ENCODE data around the gene KCNIP4. TPM values are rescaled to one million over a fixed set of nuclear protein-coding genes. Genes with fewer than 3 reads are reported as not detected.
"Not testable (repeated sequence)": the region's sequence is repeated elsewhere in the genome, so short reads cannot be mapped to it uniquely, and the experiment has no call there.

The KCNIP4 gene
- total RNA-seq, 1 experiment from 2014 or later: not detected

GRCh38 chr4:20752641-20753040, 1195.9 kb downstream of the KCNIP4 start:
- Histone ChIP-seq H3K4me1 (replicated peaks; ENCODE audit: insufficient read depth) (no peaks in the 10 kb centered on the region), H3K9me3 (ENCODE audit: insufficient read depth, low read depth) (no peaks in the 10 kb centered on the region), H3K4me2 (no peak overlapping the region), H4K20me1 (ENCODE audit: insufficient read depth) (no peaks in the 10 kb centered on the region), H3K4me3 (no peak overlapping the region), H3K27me3 (ENCODE audit: insufficient read depth, low read depth) (no peaks in the 10 kb centered on the region), H3K27ac (no peak overlapping the region), H3K79me2 (ENCODE audit: low read depth) (no peaks in the 10 kb centered on the region), H3F3A (ENCODE audit: insufficient read depth, low read depth) (no peaks in the 10 kb centered on the region), H3K9me2 (ENCODE audit: insufficient read depth) (no peaks in the 10 kb centered on the region), H3K36me3 (ENCODE audit: low read depth) (no peaks in the 10 kb centered on the region), H2AFZ (no peak overlapping the region)
- CTCF ChIA-PET: no interaction called here
- DNase-seq: no peak
- TF ChIP-seq EZH2 (IDR thresholded peaks at IDR 0.05; ENCODE audit: low read depth) (no peak), CTCF (conservative IDR thresholded peaks at IDR 0.05) (no peak)
- POLR2A ChIA-PET (ENCODE audit: unreplicated experiment): no interaction called here
- BruUV-seq (replicated peaks): no TSS peak
- intact Hi-C loops (cut with micrococcal nuclease; ENCODE audit: unreplicated experiment): no loop called here

- H3K27ac ChIP-seq; H3K27me3 ChIP-seq (ENCODE audit: insufficient read depth, low read depth); H3K9me2 ChIP-seq (ENCODE audit: insufficient read depth); H4K20me1 ChIP-seq (ENCODE audit: insufficient read depth); H3K4me1 ChIP-seq (replicated peaks; ENCODE audit: insufficient read depth); DNase-seq; H2AFZ ChIP-seq; H3K4me2 ChIP-seq; H3F3A ChIP-seq (ENCODE audit: insufficient read depth, low read depth); intact Hi-C loops (cut with micrococcal nuclease; ENCODE audit: unreplicated experiment); H3K4me3 ChIP-seq; H3K9me3 ChIP-seq (ENCODE audit: insufficient read depth, low read depth); POLR2A ChIA-PET (ENCODE audit: unreplicated experiment); CTCF ChIA-PET; BruUV-seq (replicated peaks); H3K36me3 ChIP-seq (ENCODE audit: low read depth); H3K79me2 ChIP-seq (ENCODE audit: low read depth): not testable (repeated sequence)
These were observed 1202.6 kb downstream of the KCNIP4 start for GRCh38 chr4:20746000-20746399.

DNA sequence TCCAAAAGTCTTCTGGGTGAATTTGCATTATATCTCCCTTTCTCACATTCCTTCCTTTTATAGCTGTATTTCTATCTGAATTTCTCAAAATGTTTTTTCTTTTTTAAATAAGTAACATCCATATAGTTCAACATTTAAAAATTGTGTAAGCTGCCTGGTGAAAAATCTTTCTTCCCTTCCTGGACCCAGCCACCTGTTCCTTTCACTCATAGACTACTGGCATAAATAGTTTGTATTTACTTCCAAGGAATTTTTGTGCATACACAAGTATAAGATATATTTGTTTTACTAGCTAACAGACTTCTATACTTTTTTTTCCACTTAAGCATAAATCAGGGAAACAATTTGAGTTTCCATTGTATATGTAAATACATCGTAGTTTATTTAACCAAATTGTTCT, 1212.6 kb downstream of the KCNIP4 start:
- Histone ChIP-seq H3K27ac (no peak overlapping the region), H3K4me3 (no peak overlapping the region), H3K9me3 (ENCODE audit: insufficient read depth, low read depth) (peaks cover 18% of the 10 kb centered on the region; the same call in 1 of the 2 replicates), H4K20me1 (ENCODE audit: insufficient read depth) (no peaks in the 10 kb centered on the region), H3K27me3 (ENCODE audit: insufficient read depth, low read depth) (no peaks in the 10 kb centered on the region), H3K4me1 (replicated peaks; ENCODE audit: insufficient read depth) (no peaks in the 10 kb centered on the region), H3K36me3 (ENCODE audit: low read depth) (peaks cover 18% of the 10 kb centered on the region; the same call in 1 of the 2 replicates), H2AFZ (no peak overlapping the region), H3K79me2 (ENCODE audit: low read depth) (no peaks in the 10 kb centered on the region), H3K9me2 (ENCODE audit: insufficient read depth) (no peaks in the 10 kb centered on the region), H3K4me2 (no peak overlapping the region), H3F3A (ENCODE audit: insufficient read depth, low read depth) (no peaks in the 10 kb centered on the region)
- no TSS peak for BruUV-seq (replicated peaks)
- DNase-seq: no peak
- intact Hi-C loops (cut with micrococcal nuclease; ENCODE audit: unreplicated experiment): no loop called here
- ChIA-PET CTCF (no interaction called here), POLR2A (ENCODE audit: unreplicated experiment) (no interaction called here)
- TF ChIP-seq CTCF (conservative IDR thresholded peaks at IDR 0.05) (no peak), EZH2 (IDR thresholded peaks at IDR 0.05; ENCODE audit: low read depth) (no peak)

- BruUV-seq (replicated peaks): no TSS peak
- DNase-seq: no peak
- Histone ChIP-seq H3K4me3 (no peak overlapping the region), H2AFZ (no peak overlapping the region), H3F3A (ENCODE audit: insufficient read depth, low read depth) (no peaks in the 10 kb centered on the region), H3K36me3 (ENCODE audit: low read depth) (0 out of 2 replicates have a peak, but pooled peaks cover 3% of the 10 kb centered on the region), H4K20me1 (ENCODE audit: insufficient read depth) (no peaks in the 10 kb centered on the region), H3K27me3 (ENCODE audit: insufficient read depth, low read depth) (no peaks in the 10 kb centered on the region), H3K4me2 (no peak overlapping the region), H3K79me2 (ENCODE audit: low read depth) (no peaks in the 10 kb centered on the region), H3K9me2 (ENCODE audit: insufficient read depth) (no peaks in the 10 kb centered on the region), H3K27ac (no peak overlapping the region), H3K9me3 (ENCODE audit: insufficient read depth, low read depth) (no peaks in the 10 kb centered on the region), H3K4me1 (replicated peaks; ENCODE audit: insufficient read depth) (no peaks in the 10 kb centered on the region)
- TF ChIP-seq EZH2 (IDR thresholded peaks at IDR 0.05; ENCODE audit: low read depth) (no peak), CTCF (conservative IDR thresholded peaks at IDR 0.05) (no peak)
- intact Hi-C loops (cut with micrococcal nuclease; ENCODE audit: unreplicated experiment): no loop called here
- ChIA-PET POLR2A (ENCODE audit: unreplicated experiment) (no interaction called here), CTCF (no interaction called here)
These were observed 1223.7 kb downstream of the KCNIP4 start for GRCh38 chr4:20724915-20725314.
